Measurements from ENCODE around the gene RNASEH2A. TPM values are rescaled to one million over a fixed set of nuclear protein-coding genes. Genes with fewer than 3 reads are reported as not detected.

RNASEH2A gene
- total and polyA plus RNA-seq, 2 donors (not counting 1 experiment from before 2014, with no cell fraction given): 14.5 to 18.9 TPM

DNA sequence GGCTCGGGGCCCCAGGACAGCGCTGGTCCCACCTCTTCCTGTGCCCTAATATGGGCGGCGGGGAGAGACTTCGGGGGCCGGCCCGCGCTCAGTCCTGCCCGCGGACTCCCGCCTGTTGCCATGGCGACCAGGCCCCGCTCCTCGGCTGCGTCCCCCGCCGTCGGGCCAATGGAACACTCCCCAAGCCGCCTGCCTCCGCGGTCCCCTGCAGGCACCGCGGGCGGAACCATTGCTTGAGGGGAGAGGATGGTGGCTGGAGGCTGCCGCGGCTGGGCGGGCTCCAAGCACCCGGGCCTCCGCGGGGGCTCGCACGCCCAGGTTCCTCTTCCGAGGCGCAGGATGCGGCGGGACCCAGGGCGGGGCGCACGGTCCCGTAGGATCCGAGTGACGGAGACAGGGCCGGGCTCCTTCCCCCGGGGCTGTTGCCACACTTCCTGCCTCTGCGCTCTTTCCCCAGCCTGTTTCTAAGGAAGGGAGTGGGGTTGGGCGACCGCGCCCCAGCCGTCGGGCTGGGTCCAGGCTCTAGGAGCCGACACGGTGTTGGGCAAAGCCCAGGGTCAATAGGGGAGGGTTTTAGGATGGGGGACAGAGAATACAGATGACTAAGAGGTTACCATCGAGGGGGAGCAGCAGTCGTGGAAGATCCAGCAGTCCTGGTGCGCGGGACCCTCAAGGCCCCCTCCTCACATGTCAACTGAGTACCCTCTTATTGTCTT lies 16.3 kb upstream of the RNASEH2A start:
- intact Hi-C loops (cut with micrococcal nuclease): loop anchor here (1.0 to 5.0 kb wide), 5 partner anchors 8 to 1208 kb away; partner anchors contain the start of genes TRIR, ZNF490 and ZNF791
- H3K27me3 Mint-ChIP-seq: no peaks in the 10 kb centered on the region
- peaks cover 41% of the 10 kb centered on the region for H3K4me1 Mint-ChIP-seq
- TF ChIP-seq, protein P1, sequence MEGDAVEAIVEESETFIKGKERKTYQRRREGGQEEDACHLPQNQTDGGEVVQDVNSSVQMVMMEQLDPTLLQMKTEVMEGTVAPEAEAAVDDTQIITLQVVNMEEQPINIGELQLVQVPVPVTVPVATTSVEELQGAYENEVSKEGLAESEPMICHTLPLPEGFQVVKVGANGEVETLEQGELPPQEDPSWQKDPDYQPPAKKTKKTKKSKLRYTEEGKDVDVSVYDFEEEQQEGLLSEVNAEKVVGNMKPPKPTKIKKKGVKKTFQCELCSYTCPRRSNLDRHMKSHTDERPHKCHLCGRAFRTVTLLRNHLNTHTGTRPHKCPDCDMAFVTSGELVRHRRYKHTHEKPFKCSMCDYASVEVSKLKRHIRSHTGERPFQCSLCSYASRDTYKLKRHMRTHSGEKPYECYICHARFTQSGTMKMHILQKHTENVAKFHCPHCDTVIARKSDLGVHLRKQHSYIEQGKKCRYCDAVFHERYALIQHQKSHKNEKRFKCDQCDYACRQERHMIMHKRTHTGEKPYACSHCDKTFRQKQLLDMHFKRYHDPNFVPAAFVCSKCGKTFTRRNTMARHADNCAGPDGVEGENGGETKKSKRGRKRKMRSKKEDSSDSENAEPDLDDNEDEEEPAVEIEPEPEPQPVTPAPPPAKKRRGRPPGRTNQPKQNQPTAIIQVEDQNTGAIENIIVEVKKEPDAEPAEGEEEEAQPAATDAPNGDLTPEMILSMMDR (IDR thresholded peaks at IDR 0.05): no peak
- TF ChIP-seq EZH2 (IDR thresholded peaks at IDR 0.05; ENCODE audit: borderline replicate concordance, insufficient read depth, low read depth, low read length, poor library complexity, severe bottlenecking): no peak
- Histone ChIP-seq H4K20me1 (ENCODE audit: control insufficient read depth, insufficient read depth, low read length, poor library complexity, severe bottlenecking) (peaks cover 19% of the 10 kb centered on the region), H3K9ac (ENCODE audit: low read length) (peak overlapping the region; percentile 86), H3K9me3 (ENCODE audit: control extremely low read depth in 1 of 3, control insufficient read depth in 2 of 3, insufficient read depth in 1 of 3, low read length in 2 of 3) (no peaks in the 10 kb centered on the region), H3K79me2 (ENCODE audit: control insufficient read depth, insufficient read depth, low read length) (peaks cover 25% of the 10 kb centered on the region), H3K4me2 (replicated peaks; ENCODE audit: low read depth, low read length, poor library complexity, severe bottlenecking) (peak overlapping the region; percentile 91), H3K36me3 (replicated peaks in 1 of 2; ENCODE audit: control extremely low read depth in 1 of 2, control insufficient read depth in 1 of 2, extremely low read depth in 1 of 2, insufficient read depth in 2 of 2, low read length in 1 of 2) (peaks cover 0 to 4% of the 10 kb centered on the region in 2 experiments), H3K4me1 (ENCODE audit: control insufficient read depth in 2 of 2, insufficient read depth in 2 of 2, low read length in 2 of 2) (peaks cover 52 to 64% of the 10 kb centered on the region in 2 donors), H3K4me3 (ENCODE audit: control extremely low read depth in 1 of 5, extremely low read depth in 1 of 5, insufficient read depth in 1 of 5, low read depth in 2 of 5, low read length in 4 of 5) (peak overlapping the region; percentile 94 to 99 (median 97)), H3K27me3 (replicated peaks in 1 of 4; ENCODE audit: control extremely low read depth in 1 of 4, control insufficient read depth in 3 of 4, insufficient read depth in 4 of 4, low read length in 3 of 4) (no peaks in the 10 kb centered on the region), H3K27ac (ENCODE audit: low read length in 2 of 2) (peak overlapping the region; percentile 95 to 97), H2AFZ (ENCODE audit: insufficient read depth, low read depth, low read length, poor library complexity, severe bottlenecking) (no peak overlapping the region)
- CTCF ChIA-PET: interaction anchor here (1.1 to 17.9 kb wide), 3 partner anchors 13 to 29 kb away, joined by 3 to 1147 read pairs (median 65); partner anchors contain the start of gene HOOK2
- peak; percentile 46 for ATAC-seq (ENCODE audit: low read depth)
- H3K27ac Mint-ChIP-seq: peak overlapping the region; percentile 99
- H3K4me3 Mint-ChIP-seq: peak overlapping the region; percentile 97
- WGBS (ENCODE audit: insufficient coverage): under 1% methylated on average over 56 of the region's 56 CpGs
- POLR2A ChIA-PET: interaction anchor here (0.5 to 6.8 kb wide), 4 partner anchors 7 to 29 kb away, joined by 3 to 233 read pairs (median 77); partner anchors contain the start of gene HOOK2
- peak; percentile 99 for DNase-seq
- no peaks in the 10 kb centered on the region for H3K9me3 Mint-ChIP-seq (ENCODE audit: insufficient read depth)
